Fibroblast of pulmonary artery (primary cell): Measurements from ENCODE around the gene CTPS2.

Experiments
- DNase-seq: peaks from one replicate; pipeline ENCODE4 v3.0.0-alpha.2; 2010; ENCODE audit warnings: low read depth
- H3K4me3 ChIP-seq: replicated peaks from 2 replicates; pipeline ENCODE4 v1.5.1; 2011; ENCODE audit warnings: low read depth, mild to moderate bottlenecking, control low read depth, low read length, moderate library complexity
- TF ChIP-seq, protein P1 (sequence below): IDR thresholded peaks from 2 replicates; pipeline ENCODE4 v1.5.1; 2011; ENCODE audit warnings: mild to moderate bottlenecking, control low read depth, low read length, inconsistent platforms; ENCODE audit errors: missing control alignments

The CTPS2 gene

DNA sequence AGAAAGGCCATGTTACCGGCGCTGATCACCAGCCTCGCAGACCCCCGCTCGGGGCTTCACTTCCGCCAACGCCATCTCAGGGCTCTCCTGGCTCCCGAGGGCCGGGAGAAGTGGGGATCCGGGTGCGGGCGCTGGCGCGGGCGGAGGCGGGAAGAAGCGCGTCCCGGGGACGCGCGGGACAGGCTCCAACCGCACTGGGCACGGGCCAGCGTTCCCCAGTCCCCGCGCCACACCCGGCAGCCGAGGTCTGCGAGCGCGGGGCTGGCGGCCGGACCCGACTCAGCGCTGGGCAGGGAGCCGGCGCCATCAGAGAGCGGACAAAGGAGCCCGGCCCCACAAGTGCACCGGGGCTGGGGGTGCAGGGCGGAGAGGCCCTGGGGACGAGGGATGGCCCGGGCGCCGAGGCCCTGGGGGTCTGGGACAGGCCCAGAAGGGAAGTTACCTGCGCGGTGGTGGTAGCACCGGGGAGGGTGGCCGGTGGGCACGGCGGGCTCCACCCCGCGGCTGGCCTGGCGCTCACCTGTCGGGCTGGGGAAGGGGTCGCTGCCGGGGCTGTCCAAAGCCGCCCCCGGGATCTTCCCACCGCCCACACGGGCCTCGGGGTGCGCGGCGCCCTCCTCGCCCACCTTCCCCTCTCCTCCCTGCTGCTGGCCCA is 449 bp downstream of the CTPS2 start:
- DNase-seq, result no peak
- TF ChIP-seq, protein P1, sequence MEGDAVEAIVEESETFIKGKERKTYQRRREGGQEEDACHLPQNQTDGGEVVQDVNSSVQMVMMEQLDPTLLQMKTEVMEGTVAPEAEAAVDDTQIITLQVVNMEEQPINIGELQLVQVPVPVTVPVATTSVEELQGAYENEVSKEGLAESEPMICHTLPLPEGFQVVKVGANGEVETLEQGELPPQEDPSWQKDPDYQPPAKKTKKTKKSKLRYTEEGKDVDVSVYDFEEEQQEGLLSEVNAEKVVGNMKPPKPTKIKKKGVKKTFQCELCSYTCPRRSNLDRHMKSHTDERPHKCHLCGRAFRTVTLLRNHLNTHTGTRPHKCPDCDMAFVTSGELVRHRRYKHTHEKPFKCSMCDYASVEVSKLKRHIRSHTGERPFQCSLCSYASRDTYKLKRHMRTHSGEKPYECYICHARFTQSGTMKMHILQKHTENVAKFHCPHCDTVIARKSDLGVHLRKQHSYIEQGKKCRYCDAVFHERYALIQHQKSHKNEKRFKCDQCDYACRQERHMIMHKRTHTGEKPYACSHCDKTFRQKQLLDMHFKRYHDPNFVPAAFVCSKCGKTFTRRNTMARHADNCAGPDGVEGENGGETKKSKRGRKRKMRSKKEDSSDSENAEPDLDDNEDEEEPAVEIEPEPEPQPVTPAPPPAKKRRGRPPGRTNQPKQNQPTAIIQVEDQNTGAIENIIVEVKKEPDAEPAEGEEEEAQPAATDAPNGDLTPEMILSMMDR, result no peak
- peak overlapping the region; percentile 64 for H3K4me3 ChIP-seq

DNA sequence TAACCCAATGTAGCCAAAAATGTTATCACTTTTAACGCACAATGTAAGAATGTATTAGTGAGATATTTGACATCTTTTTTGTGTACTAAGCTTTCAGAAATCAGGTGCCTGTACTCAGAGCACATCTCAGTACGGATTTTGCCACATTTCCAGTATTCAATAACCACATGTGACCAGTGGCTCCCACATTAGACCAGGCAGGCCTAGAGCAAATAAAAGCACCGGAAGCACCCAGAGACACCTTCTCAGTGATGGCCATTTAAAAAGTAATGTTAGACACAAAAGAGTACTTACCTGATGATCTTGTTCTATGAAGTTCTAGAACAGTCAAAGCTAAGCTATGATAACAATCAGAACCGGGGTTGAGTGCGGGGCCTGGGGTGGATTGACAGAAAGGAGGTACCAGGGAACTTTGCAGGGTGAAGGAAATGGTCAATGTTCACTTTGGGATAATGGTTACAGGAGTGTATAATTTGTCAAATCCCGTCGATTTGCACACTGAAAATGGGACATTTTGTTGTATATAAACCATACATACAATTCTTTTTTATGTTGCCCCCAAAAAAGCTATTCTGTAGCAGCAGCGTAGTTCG is 1.2 kb downstream of the CTPS2 start:
- DNase-seq, result no peak

DNA sequence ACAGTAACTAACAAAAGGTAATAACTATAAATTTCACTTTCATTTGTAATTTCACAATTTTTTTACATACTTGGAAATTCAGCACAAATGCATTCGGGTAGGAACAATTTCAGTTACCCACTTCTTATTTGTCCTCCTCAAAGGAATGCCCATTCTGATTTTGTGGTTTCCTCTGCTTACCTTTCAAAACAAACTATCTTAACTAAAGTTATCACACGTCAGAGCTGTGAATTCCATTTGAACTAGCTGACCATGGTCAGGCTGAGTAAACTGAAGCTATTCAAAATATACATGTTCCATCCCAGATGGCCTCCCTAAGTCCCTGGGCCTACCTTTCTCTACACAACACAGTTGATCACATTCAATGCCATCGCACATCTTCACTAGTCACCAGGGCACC is 4.5 kb downstream of the CTPS2 start:
- no peak overlapping the region for H3K4me3 ChIP-seq
- no peak for DNase-seq
- TF ChIP-seq, protein P1, result no peak

More for the DNA sequence above, 1.2 kb downstream of the CTPS2 start:
- TF ChIP-seq, protein P1, result no peak
- H3K4me3 ChIP-seq, result peak overlapping the region; percentile 64

DNA sequence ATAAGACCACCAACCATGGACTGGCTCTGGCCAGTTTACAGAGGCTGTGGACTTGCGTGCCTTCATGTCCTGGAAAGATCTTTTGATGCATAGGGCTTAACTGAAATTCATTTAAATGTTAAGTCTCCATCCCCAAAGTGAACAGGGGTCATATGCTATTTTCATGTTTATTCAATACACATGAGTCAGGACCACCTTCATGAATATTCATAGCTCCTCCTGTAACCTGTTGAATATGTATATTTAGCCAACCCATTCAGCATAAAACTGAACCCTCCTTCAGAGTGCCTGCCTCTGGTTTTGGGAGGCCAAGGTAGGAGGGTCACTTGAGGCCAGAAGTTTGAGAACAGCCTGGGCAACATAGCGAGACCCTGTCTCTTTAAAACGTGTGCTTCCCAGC is 7.1 kb downstream of the CTPS2 start:
- TF ChIP-seq, protein P1, result no peak
- no peak for DNase-seq
- no peak overlapping the region for H3K4me3 ChIP-seq

DNA sequence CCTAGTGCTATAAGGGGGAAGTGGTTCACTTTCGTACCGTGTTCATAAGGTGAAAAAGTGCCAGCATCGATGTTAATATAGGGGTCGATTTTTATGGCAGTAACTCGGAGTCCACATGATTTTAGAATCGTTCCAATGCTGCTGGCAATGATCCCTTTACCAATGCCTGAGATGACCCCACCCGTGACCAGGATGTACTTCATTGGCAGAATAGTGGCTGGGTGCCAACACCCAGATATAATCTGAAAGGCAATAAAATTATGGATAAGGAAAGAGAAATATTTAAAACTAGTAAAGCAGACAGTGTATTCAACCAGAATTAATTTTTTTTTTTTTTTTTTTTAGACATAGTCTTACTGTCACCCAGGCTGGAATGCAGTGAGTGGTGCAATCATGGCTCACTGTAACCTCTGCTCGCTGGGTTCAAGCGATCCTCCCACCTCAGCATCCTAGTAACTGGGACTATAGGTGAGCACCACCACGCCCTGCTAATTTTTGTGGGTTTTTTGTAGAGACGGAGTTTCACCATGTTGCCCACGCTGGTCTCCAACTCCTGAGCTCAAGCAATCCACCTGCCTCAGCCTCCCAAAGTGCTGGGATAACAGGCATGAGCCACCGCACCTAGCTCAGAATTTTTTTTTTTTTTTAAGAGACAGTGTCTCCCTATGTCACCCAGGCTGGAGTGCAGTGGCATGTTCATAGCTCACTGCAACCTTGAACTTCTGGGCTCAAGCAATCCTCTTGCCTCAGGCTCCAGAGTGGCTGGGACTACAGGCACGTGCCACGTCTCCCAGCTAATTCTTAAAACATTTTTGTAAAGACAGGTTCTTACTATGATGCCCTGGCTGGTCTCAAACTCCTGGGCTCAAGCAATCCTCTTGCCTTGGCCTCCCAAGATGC is 9.5 kb downstream of the CTPS2 start:
- TF ChIP-seq, protein P1, result no peak
- DNase-seq, result no peak
- no peak overlapping the region for H3K4me3 ChIP-seq

DNA sequence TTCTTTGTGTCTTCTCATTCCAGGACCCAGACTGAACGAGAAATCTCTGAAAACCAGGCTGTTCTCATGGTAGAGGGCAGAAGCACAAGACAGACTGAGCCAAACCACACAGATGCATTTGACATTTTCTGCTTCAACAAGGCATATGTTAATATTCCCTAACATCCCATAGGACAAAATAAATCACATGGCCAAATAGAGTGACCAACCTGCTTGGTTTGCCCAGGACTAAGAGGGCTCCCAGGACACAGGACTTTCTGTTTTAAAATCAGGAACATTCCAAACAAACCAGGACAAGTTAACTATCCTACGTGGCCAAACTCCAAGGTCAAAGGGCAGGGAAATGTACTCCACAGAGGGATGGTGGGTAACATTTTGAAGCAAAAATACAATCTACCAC is 11.7 kb downstream of the CTPS2 start:
- no peak for DNase-seq
- TF ChIP-seq, protein P1, result no peak
- H3K4me3 ChIP-seq, result no peak overlapping the region
